Kidney (tissue), 14 donors: ENCODE results near the gene USF2. TPM values are rescaled to one million over a fixed set of nuclear protein-coding genes. Genes with fewer than 3 reads are reported as not detected.

ENCODE experiments used
- DNase-seq, 5 donors: peaks; one replicate each; pipeline ENCODE4 v3.0.0-alpha.2; 2013 to 2020
- FAIRE-seq: peaks from 2 replicates; lab custom pipeline; 2012; peaks lifted over from hg19 to GRCh38; lab: Jason Lieb, UNC
- H3K27ac ChIP-seq, 2 donors: one replicate each; pipeline ENCODE4 v1.7.0; 2013; ENCODE audit warnings: low read depth in 2 of 2, low read length in 2 of 2, inconsistent platforms in 1 of 2
- H3K27me3 ChIP-seq: one replicate; pipeline ENCODE4 v1.7.1; 2013; ENCODE audit warnings: low read length, inconsistent platforms; ENCODE audit not compliant: control insufficient read depth, insufficient read depth
- H3K36me3 ChIP-seq, 3 donors: one replicate each; pipeline versions ENCODE4 v1.7.0 to v1.7.1; 2013; ENCODE audit warnings: low read length in 3 of 3, control low read depth in 1 of 3, inconsistent platforms in 1 of 3; ENCODE audit not compliant: insufficient read depth in 3 of 3, control insufficient read depth in 2 of 3
- H3K4me1 ChIP-seq, 3 donors: one replicate each; pipeline versions ENCODE4 v1.7.0 to v1.7.1; 2013; ENCODE audit warnings: low read length in 3 of 3, inconsistent platforms in 1 of 3, low read depth in 1 of 3; ENCODE audit not compliant: control insufficient read depth in 2 of 3, insufficient read depth in 2 of 3
- H3K4me3 ChIP-seq, 3 donors: one replicate each; pipeline versions ENCODE4 v1.7.0 to v1.8.1; 2013; ENCODE audit warnings: low read length in 3 of 3, control low read depth in 1 of 3, inconsistent platforms in 1 of 3
- H3K9ac ChIP-seq, 3 donors: one replicate each; pipeline versions ENCODE4 v1.7.0 to v1.7.1; 2013; ENCODE audit warnings: low read length in 3 of 3, control low read depth in 1 of 3, inconsistent platforms in 1 of 3
- H3K9me3 ChIP-seq, 3 donors: one replicate each; pipeline versions ENCODE4 v1.7.0 to v1.7.1; 2013; ENCODE audit warnings: low read length in 3 of 3, control low read depth in 1 of 3, inconsistent platforms in 1 of 3; ENCODE audit not compliant: control insufficient read depth in 2 of 3, insufficient read depth in 1 of 3
- CTCF ChIP-seq: IDR thresholded peaks from 3 replicates; pipeline ENCODE4 v1.5.1; 2012; ENCODE audit warnings: mild to moderate bottlenecking, moderate library complexity, borderline replicate concordance; ENCODE audit not compliant: insufficient read depth; ENCODE audit errors: extremely low read depth
- intact Hi-C: fragments of 100-400 bp; cut with DNase I; formaldehyde crosslinking; loops from one replicate; pipeline ENCODE4 v1.11.1; 2022
- polyA plus RNA-seq: library from polyadenylated mRNA; stranded (reverse); fragments of 350-450 nt; fragmentation: Illumina TruSeq; extraction: RNeasy Lipid Tissue Mini Kit (QIAGEN cat#74804); gene quantifications from one replicate; pipeline ENCODE4 v1.2.3, GENCODE V29; 2014; ENCODE audit warnings: low read depth, low replicate concordance; ENCODE audit not compliant: insufficient read depth
- total RNA-seq: library from RNA; stranded (reverse); fragmentation: NEBNext Ultra II Directional; extraction: Animal tissue kit (Norgen Biotek cat#: 25700); gene quantifications from one replicate; pipeline ENCODE4 v1.2.1, GENCODE V29; 2021
- donor health status: control.
- donor health status: control.
- donor health status: control.
- donor health status: control.
- donor health status: control.
- donor health status: DM: yes; HTN: yes; CAD: no.
- donor health status: Normal renal cell carcinoma (clear cell type).

USF2 gene
- total and polyA plus RNA-seq, 2 donors from 2014 or later = 82.8 to 118 TPM

GRCh38 chr19:35240327-35240726 is 28.4 kb upstream of the USF2 start:
- FAIRE-seq = no peak
- DNase-seq = no peak
- no peak for TF ChIP-seq CTCF
- intact Hi-C loops = no loop called here
- no peaks in the 10 kb centered on the region for H3K9me3 ChIP-seq
- no peaks in the 10 kb centered on the region for H3K36me3 ChIP-seq
- no peak overlapping the region for H3K9ac ChIP-seq
- no peak overlapping the region for H3K27ac ChIP-seq
- H3K4me1 ChIP-seq = no peaks in the 10 kb centered on the region
- H3K27me3 ChIP-seq = no peaks in the 10 kb centered on the region
- H3K4me3 ChIP-seq = no peak overlapping the region

- no peak overlapping the region for H3K9ac ChIP-seq
- H3K27me3 ChIP-seq = no peaks in the 10 kb centered on the region
- no peak for DNase-seq
- TF ChIP-seq CTCF = no peak
- H3K4me1 ChIP-seq = no peaks in the 10 kb centered on the region
- H3K27ac ChIP-seq = no peak overlapping the region
- H3K4me3 ChIP-seq = no peak overlapping the region
- no peak for FAIRE-seq
- intact Hi-C loops = no loop called here
- H3K36me3 ChIP-seq = no peaks in the 10 kb centered on the region
- H3K9me3 ChIP-seq = no peaks in the 10 kb centered on the region
Observed at GRCh38 chr19:35241417-35241816, 27.3 kb upstream of the USF2 start.

DNA sequence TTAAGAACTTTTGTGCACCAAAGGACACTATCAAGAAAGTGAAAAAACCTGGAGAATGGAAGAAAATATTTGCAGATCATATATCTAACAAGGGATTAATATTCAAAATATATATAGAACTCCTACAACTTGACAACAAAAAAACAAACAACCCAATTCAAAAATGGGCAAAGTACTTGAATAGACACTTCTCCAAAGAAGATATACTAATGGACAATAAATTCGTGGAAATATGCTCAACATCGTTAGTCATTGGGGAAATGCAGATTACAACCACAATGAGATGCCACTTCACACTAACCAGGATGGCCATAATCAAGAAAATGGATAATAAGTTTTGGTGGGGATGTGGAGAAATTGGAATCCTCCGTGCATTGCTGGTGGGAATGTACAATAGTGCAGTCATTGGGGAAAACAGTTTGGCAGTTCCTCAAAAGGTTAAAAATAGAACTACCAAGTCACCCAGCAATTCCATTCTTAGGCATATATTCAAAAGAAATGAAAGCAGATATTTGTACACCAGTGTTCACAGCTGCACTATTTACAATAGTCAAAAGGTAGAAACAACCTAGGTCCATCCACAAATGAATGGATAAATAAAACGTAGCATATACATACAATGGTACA is 22.2 kb upstream of the USF2 start:
- FAIRE-seq (no peak), DNase-seq (no peak)
- intact Hi-C loops = no loop called here
- no peak overlapping the region for H3K9ac ChIP-seq
- no peaks in the 10 kb centered on the region for H3K36me3 ChIP-seq
- TF ChIP-seq CTCF = no peak
- H3K27me3 ChIP-seq = no peaks in the 10 kb centered on the region
- peaks cover 0 to 4% (median 0%) of the 10 kb centered on the region in 3 donors for H3K4me1 ChIP-seq
- H3K9me3 ChIP-seq = no peaks in the 10 kb centered on the region
- no peak overlapping the region for H3K4me3 ChIP-seq
- H3K27ac ChIP-seq = no peak overlapping the region
